Subcutaneous abdominal adipose tissue (tissue), 5 donors: ENCODE results near the gene SREK1IP1.
"Not testable (repeated sequence)": the region's sequence is repeated elsewhere in the genome, so short reads cannot be mapped to it uniquely, and the experiment has no call there.

Experiments used
- H3K27ac ChIP-seq: one replicate; pipeline ENCODE4 v1.7.0; 2013; ENCODE audit warnings: low read depth, mild to moderate bottlenecking, inconsistent platforms, low read length, moderate library complexity
- H3K27me3 ChIP-seq, 5 donors: one replicate each; pipeline ENCODE4 v1.7.0; 2013; ENCODE audit warnings: low read length in 5 of 5, inconsistent platforms in 1 of 5; ENCODE audit not compliant: control insufficient read depth in 5 of 5, insufficient read depth in 4 of 5
- H3K36me3 ChIP-seq, 5 donors: one replicate each; pipeline ENCODE4 v1.7.0; 2013; ENCODE audit warnings: low read length in 5 of 5; ENCODE audit not compliant: control insufficient read depth in 5 of 5, insufficient read depth in 5 of 5
- H3K4me1 ChIP-seq, 5 donors: one replicate each; pipeline ENCODE4 v1.7.0; 2013; ENCODE audit warnings: low read length in 5 of 5, mild to moderate bottlenecking in 3 of 5, moderate library complexity in 1 of 5; ENCODE audit not compliant: control insufficient read depth in 5 of 5, insufficient read depth in 5 of 5
- H3K4me3 ChIP-seq, 5 donors: one replicate each; pipeline ENCODE4 v1.7.0; 2013; ENCODE audit warnings: low read length in 5 of 5, low read depth in 1 of 5
- H3K9ac ChIP-seq, 5 donors: one replicate each; pipeline ENCODE4 v1.7.0; 2013; ENCODE audit warnings: low read length in 5 of 5, mild to moderate bottlenecking in 4 of 5, moderate library complexity in 3 of 5
- H3K9me3 ChIP-seq, 5 donors: one replicate each; pipeline ENCODE4 v1.7.0; 2013; ENCODE audit warnings: low read length in 5 of 5; ENCODE audit not compliant: control insufficient read depth in 5 of 5
- donor health status: healthy.
- donor health status: healthy.
- donor health status: healthy.
- donor health status: healthy.
- donor health status: healthy.

Gene SREK1IP1

GRCh38 chr5:64742821-64743220 lies 25.7 kb downstream of the SREK1IP1 start:
- Histone ChIP-seq H3K9ac (no peak overlapping the region), H3K4me1 (peaks cover 0 to 8% (median 0%) of the 10 kb centered on the region in 5 donors), H3K36me3 (peaks cover 13 to 36% (median 28%) of the 10 kb centered on the region in 5 donors), H3K9me3 (no peaks in the 10 kb centered on the region), H3K27me3 (no peaks in the 10 kb centered on the region), H3K27ac (no peak overlapping the region), H3K4me3 (no peak overlapping the region)

- H3K36me3 ChIP-seq = peaks cover 13 to 36% (median 29%) of the 10 kb centered on the region in 5 donors
- H3K9ac ChIP-seq = no peak overlapping the region
- no peak overlapping the region for H3K27ac ChIP-seq
- H3K4me1 ChIP-seq = peaks cover 0 to 8% (median 0%) of the 10 kb centered on the region in 5 donors
- no peaks in the 10 kb centered on the region for H3K27me3 ChIP-seq
- no peaks in the 10 kb centered on the region for H3K9me3 ChIP-seq
- H3K4me3 ChIP-seq = no peak overlapping the region
Measured at GRCh38 chr5:64742411-64742810, 26.1 kb downstream of the SREK1IP1 start.

- Histone ChIP-seq H3K27ac (no peak overlapping the region), H3K4me1 (no peaks in the 10 kb centered on the region), H3K9me3 (no peaks in the 10 kb centered on the region), H3K4me3 (no peak overlapping the region), H3K36me3 (peaks cover 14 to 47% (median 27%) of the 10 kb centered on the region in 5 donors), H3K9ac (no peak overlapping the region), H3K27me3 (no peaks in the 10 kb centered on the region)
Measured at GRCh38 chr5:64727150-64727549, 41.3 kb downstream of the SREK1IP1 start.

- Histone ChIP-seq H3K27ac (no peak overlapping the region), H3K4me1 (no peaks in the 10 kb centered on the region), H3K9ac (no peak overlapping the region), H3K9me3 (no peaks in the 10 kb centered on the region), H3K4me3 (no peak overlapping the region), H3K36me3 (peaks cover 11 to 48% (median 36%) of the 10 kb centered on the region in 5 donors), H3K27me3 (no peaks in the 10 kb centered on the region)
Measured at GRCh38 chr5:64722588-64722987, 45.9 kb downstream of the SREK1IP1 start.

- H3K27me3 ChIP-seq, H3K4me1 ChIP-seq, H3K36me3 ChIP-seq, H3K27ac ChIP-seq, H3K4me3 ChIP-seq, H3K9ac ChIP-seq, H3K9me3 ChIP-seq: not testable (repeated sequence)
Measured at GRCh38 chr5:64714495-64714894, 54.0 kb downstream of the SREK1IP1 start.

- Histone ChIP-seq H3K4me3 (no peak overlapping the region), H3K27ac (no peak overlapping the region), H3K9ac (no peak overlapping the region), H3K9me3 (no peaks in the 10 kb centered on the region), H3K4me1 (no peaks in the 10 kb centered on the region), H3K36me3 (no peaks in the 10 kb centered on the region), H3K27me3 (no peaks in the 10 kb centered on the region)
Measured at GRCh38 chr5:64707191-64707590, 61.3 kb downstream of the SREK1IP1 start.

- H3K4me3 ChIP-seq, H3K9ac ChIP-seq, H3K27me3 ChIP-seq, H3K4me1 ChIP-seq, H3K9me3 ChIP-seq, H3K27ac ChIP-seq, H3K36me3 ChIP-seq: not testable (repeated sequence)
Measured at GRCh38 chr5:64706074-64706473, 62.4 kb downstream of the SREK1IP1 start.

GRCh38 chr5:64700765-64701164 lies 67.7 kb downstream of the SREK1IP1 start:
- H3K4me3 ChIP-seq = no peak overlapping the region
- H3K4me1 ChIP-seq = no peaks in the 10 kb centered on the region
- no peak overlapping the region for H3K27ac ChIP-seq
- no peaks in the 10 kb centered on the region for H3K27me3 ChIP-seq
- no peaks in the 10 kb centered on the region for H3K36me3 ChIP-seq
- H3K9me3 ChIP-seq = peaks cover 0 to 7% (median 3%) of the 10 kb centered on the region in 5 donors
- no peak overlapping the region for H3K9ac ChIP-seq

- not testable (repeated sequence) for H3K4me3 ChIP-seq, H3K9me3 ChIP-seq, H3K9ac ChIP-seq, H3K27me3 ChIP-seq, H3K27ac ChIP-seq, H3K36me3 ChIP-seq, H3K4me1 ChIP-seq
Measured at GRCh38 chr5:64696414-64696813, 72.1 kb downstream of the SREK1IP1 start.

GRCh38 chr5:64693636-64694035 lies 74.9 kb downstream of the SREK1IP1 start:
- Histone ChIP-seq H3K4me3 (no peak overlapping the region), H3K9me3 (peaks cover 0 to 7% (median 3%) of the 10 kb centered on the region in 5 donors), H3K4me1 (peaks cover 0 to 12% (median 11%) of the 10 kb centered on the region in 5 donors), H3K36me3 (no peaks in the 10 kb centered on the region), H3K27ac (no peak overlapping the region), H3K9ac (no peak overlapping the region), H3K27me3 (peaks cover 10 to 26% (median 15%) of the 10 kb centered on the region in 5 donors)

- Histone ChIP-seq H3K4me1 (peaks cover 0 to 16% (median 11%) of the 10 kb centered on the region in 5 donors), H3K4me3 (no peak overlapping the region), H3K27me3 (peaks cover 10 to 26% (median 15%) of the 10 kb centered on the region in 5 donors), H3K9me3 (peaks cover 0 to 1% (median 0%) of the 10 kb centered on the region in 5 donors), H3K27ac (no peak overlapping the region), H3K9ac (no peak overlapping the region), H3K36me3 (no peaks in the 10 kb centered on the region)
Measured at GRCh38 chr5:64691291-64691690, 77.2 kb downstream of the SREK1IP1 start.
